Measurements from ENCODE around the gene PIGU. TPM values are rescaled to one million over a fixed set of nuclear protein-coding genes. Genes with fewer than 3 reads are reported as not detected.

Gene PIGU
- total RNA-seq, 1 donor from 2014 or later = 40.1 TPM

DNA sequence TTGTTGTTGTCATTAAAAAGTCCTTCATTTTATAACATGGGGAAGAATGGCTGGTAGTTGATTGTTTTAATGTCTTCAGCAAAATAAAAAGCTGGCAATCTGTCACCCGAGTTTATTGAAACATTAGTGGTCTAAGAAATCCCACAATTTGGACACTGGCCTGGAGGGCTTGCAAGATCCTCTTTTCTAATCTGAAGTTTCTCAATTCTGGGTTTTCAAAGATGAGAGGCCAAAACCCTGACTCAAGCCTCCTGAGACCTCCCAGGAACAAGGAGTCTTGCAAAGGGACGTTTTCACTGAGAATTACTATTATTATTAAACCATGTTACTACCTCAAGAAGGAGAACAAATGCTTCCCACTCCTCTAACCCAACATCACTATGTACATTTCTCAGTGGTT lies 98.9 kb downstream of the PIGU start:
- H3K9me3 Mint-ChIP-seq = no peaks in the 10 kb centered on the region
- no peaks in the 10 kb centered on the region for H4K20me1 ChIP-seq (ENCODE audit: low read depth)
- H3K27ac ChIP-seq = no peak overlapping the region
- H3K27ac Mint-ChIP-seq = no peak overlapping the region
- H3K9me3 ChIP-seq (ENCODE audit: low read depth) = no peaks in the 10 kb centered on the region
- no peaks in the 10 kb centered on the region for H3K4me1 Mint-ChIP-seq
- TF ChIP-seq CTCF (IDR thresholded peaks at IDR 0.05) = no peak
- no peak for TF ChIP-seq EZH2 (IDR thresholded peaks at IDR 0.05)
- TF ChIP-seq EZH2phosphoT487 (IDR thresholded peaks at IDR 0.05) = no peak
- no peaks in the 10 kb centered on the region for H3K27me3 ChIP-seq
- H3F3A ChIP-seq (ENCODE audit: low read depth) = no peaks in the 10 kb centered on the region
- H2AFZ ChIP-seq (replicated peaks) = no peak overlapping the region
- H3K36me3 Mint-ChIP-seq = peaks cover 22% of the 10 kb centered on the region
- no peak for DNase-seq (ENCODE audit: low spot score)
- H3K4me1 ChIP-seq = peaks cover 4% of the 10 kb centered on the region
- H3K27me3 Mint-ChIP-seq (ENCODE audit: insufficient read depth, low read depth) = peaks cover 2% of the 10 kb centered on the region
- H3K79me2 ChIP-seq (ENCODE audit: low read depth) = no peaks in the 10 kb centered on the region
- no peaks in the 10 kb centered on the region for H3K36me3 ChIP-seq
- no peak overlapping the region for H3K4me3 Mint-ChIP-seq
- H3K9ac ChIP-seq = no peak overlapping the region
- H3K4me2 ChIP-seq = no peak overlapping the region
- H3K4me3 ChIP-seq = no peak overlapping the region

GRCh38 chr20:34577061-34577460 lies 99.8 kb downstream of the PIGU start:
- no peaks in the 10 kb centered on the region for H3K27me3 ChIP-seq
- DNase-seq (ENCODE audit: low spot score) = no peak
- no peak overlapping the region for H3K4me2 ChIP-seq
- no peaks in the 10 kb centered on the region for H3K4me1 Mint-ChIP-seq
- no peak overlapping the region for H3K9ac ChIP-seq
- H3F3A ChIP-seq (ENCODE audit: low read depth) = no peaks in the 10 kb centered on the region
- peaks cover 2% of the 10 kb centered on the region for H3K4me1 ChIP-seq
- no peak overlapping the region for H3K27ac Mint-ChIP-seq
- H4K20me1 ChIP-seq (ENCODE audit: low read depth) = no peaks in the 10 kb centered on the region
- H3K9me3 ChIP-seq (ENCODE audit: low read depth) = no peaks in the 10 kb centered on the region
- no peak overlapping the region for H3K4me3 Mint-ChIP-seq
- H3K27ac ChIP-seq = no peak overlapping the region
- peaks cover 2% of the 10 kb centered on the region for H3K27me3 Mint-ChIP-seq (ENCODE audit: insufficient read depth, low read depth)
- no peak overlapping the region for H2AFZ ChIP-seq (replicated peaks)
- no peaks in the 10 kb centered on the region for H3K9me3 Mint-ChIP-seq
- H3K79me2 ChIP-seq (ENCODE audit: low read depth) = no peaks in the 10 kb centered on the region
- H3K4me3 ChIP-seq = no peak overlapping the region
- TF ChIP-seq EZH2 (IDR thresholded peaks at IDR 0.05) = no peak
- no peak for TF ChIP-seq EZH2phosphoT487 (IDR thresholded peaks at IDR 0.05)
- TF ChIP-seq CTCF (IDR thresholded peaks at IDR 0.05) = no peak
- H3K36me3 Mint-ChIP-seq = peaks cover 22% of the 10 kb centered on the region
- no peaks in the 10 kb centered on the region for H3K36me3 ChIP-seq

DNA sequence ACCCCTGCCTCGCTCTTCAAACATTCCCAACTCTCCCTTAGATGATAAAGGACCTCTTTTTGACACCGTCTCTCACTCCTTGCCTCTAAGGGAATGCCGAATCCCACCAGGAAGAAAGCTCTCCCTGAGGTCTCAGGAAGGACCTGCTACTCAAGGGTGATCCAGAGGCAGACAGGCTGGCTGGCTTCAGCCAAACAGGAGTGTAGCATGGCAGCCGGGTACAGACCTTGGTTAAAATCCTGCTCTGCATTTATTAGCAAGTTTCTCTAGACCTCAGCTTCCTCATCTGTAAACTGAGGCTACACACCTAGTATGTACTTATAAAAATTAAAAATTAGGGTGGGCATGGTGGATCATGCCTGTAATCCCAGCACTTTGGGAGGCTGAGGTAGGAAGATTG lies 101.1 kb downstream of the PIGU start:
- Mint-ChIP-seq H3K4me1 (no peaks in the 10 kb centered on the region), H3K27me3 (ENCODE audit: insufficient read depth, low read depth) (no peaks in the 10 kb centered on the region), H3K4me3 (no peak overlapping the region), H3K9me3 (no peaks in the 10 kb centered on the region), H3K36me3 (peaks cover 28% of the 10 kb centered on the region), H3K27ac (peak overlapping the region; percentile 79)
- no peak for TF ChIP-seq EZH2 (IDR thresholded peaks at IDR 0.05)
- no peak for TF ChIP-seq CTCF (IDR thresholded peaks at IDR 0.05)
- TF ChIP-seq EZH2phosphoT487 (IDR thresholded peaks at IDR 0.05) = no peak
- Histone ChIP-seq H3K9ac (no peak overlapping the region), H3F3A (ENCODE audit: low read depth) (no peaks in the 10 kb centered on the region), H3K4me2 (no peak overlapping the region), H3K27me3 (no peaks in the 10 kb centered on the region), H4K20me1 (ENCODE audit: low read depth) (no peaks in the 10 kb centered on the region), H3K79me2 (ENCODE audit: low read depth) (no peaks in the 10 kb centered on the region), H3K36me3 (no peaks in the 10 kb centered on the region), H3K9me3 (ENCODE audit: low read depth) (no peaks in the 10 kb centered on the region), H3K4me3 (no peak overlapping the region), H2AFZ (replicated peaks) (no peak overlapping the region), H3K4me1 (no peaks in the 10 kb centered on the region), H3K27ac (no peak overlapping the region)
- no peak for DNase-seq (ENCODE audit: low spot score)
